ENCODE measurements around the gene NR1D1.
"Not testable (repeated sequence)": the region's sequence is repeated elsewhere in the genome, so short reads cannot be mapped to it uniquely, and the experiment has no call there.

Gene NR1D1

DNA sequence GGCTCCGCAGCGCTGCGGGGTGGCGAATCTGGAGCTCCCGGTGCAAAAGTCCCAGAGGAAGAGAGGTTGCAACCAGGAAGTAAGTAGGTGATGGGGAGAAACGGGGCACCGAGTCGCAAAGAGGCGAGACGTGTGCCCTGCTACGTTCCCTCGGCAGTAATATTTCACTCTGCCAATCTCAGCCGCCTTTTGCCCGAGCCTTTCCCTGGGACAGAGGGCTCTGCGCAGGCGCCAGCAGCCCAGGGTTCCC, at the start of gene NR1D1:
TSS of gene NR1D1 (minus strand) at position 171 of the 250 bp plus-strand sequence. CDS start 495 bp downstream, outside the sequence.
- DNase-seq: no peak

DNA sequence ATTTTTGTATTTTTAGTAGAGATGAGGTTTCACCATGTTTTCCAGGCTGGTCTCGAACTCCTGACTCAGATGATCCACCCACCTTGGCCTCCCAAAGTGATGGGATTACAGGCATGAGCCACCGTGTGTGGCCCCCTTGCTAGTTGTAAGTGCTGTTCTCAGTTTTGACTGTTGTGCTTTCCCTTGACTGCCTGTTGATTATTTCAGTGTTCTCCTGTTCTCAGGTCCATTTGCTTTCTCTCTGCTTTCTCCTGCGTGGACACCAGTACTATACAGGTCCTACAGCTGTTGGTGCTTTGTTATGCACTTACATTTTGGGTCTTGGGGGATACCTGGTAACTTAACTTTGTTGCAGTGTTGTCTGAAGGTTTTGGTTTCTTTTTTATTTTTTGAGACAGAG, 48.1 kb upstream of the NR1D1 start:
- no peak for DNase-seq

GRCh38 chr17:40145476-40145875, 45.1 kb upstream of the NR1D1 start:
- no peak for DNase-seq

DNA sequence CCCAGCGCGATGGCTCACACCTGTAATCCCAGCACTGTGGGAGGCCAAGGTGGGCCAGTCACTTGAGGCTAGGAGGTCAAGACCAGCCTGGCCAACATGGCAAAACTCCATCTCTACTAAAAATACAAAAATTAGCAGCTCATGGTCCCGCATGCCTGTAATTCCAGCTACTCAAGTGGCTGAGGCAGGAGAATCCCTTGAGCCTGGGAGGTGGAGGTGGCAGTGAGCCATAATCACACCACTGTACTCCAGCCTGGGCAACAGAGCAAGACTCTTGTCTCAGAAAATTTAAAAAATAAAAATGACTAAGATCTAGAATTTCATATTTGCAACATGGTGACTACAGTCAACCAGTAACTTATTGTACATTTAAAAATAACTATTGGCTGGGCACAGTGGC, 42.8 kb upstream of the NR1D1 start:
- not testable (repeated sequence) for DNase-seq

- no peak for DNase-seq
These were observed 39.2 kb upstream of the NR1D1 start for GRCh38 chr17:40139566-40140058.

- DNase-seq: no peak
These were observed 35.4 kb upstream of the NR1D1 start for GRCh38 chr17:40135817-40136216.

- no peak for DNase-seq
These were observed 33.8 kb upstream of the NR1D1 start for GRCh38 chr17:40134184-40134583.

DNA sequence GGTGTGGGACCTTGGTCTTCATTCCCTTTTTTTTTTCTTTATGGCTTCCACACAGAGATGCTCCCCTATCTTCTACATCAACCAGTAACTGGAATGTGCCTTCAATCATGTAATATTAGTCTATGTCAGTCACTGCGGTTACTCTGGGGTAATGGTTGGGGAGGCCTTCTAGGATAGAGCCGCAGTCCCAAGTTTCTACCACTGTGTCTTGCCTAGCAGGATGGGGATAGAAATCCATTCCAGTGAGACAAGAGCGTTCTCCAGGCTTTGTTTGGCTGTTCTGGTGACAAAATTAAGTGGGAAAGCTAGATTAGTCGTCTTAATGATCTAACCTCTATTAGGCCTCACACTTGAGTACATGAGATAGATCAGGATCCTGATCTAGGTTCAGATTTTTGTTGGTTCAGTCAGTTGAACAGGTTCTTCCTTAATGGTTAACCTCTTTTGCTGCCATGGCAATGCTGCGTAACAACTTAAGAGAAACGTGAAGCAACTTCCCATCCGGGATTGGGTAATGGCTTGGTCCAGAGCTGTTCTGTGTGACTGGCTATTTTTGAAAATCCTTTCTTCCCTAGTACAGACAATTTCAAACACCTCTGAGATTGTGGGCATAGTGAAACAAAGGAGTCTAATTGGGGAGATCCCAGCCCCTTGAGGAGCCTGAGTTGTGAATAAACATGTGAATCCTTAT, 30.1 kb upstream of the NR1D1 start:
- peak; percentile 85 for DNase-seq

GRCh38 chr17:40129498-40129897, 29.1 kb upstream of the NR1D1 start:
- DNase-seq: no peak

GRCh38 chr17:40124279-40125141, 24.1 kb upstream of the NR1D1 start:
- no peak for DNase-seq

DNA sequence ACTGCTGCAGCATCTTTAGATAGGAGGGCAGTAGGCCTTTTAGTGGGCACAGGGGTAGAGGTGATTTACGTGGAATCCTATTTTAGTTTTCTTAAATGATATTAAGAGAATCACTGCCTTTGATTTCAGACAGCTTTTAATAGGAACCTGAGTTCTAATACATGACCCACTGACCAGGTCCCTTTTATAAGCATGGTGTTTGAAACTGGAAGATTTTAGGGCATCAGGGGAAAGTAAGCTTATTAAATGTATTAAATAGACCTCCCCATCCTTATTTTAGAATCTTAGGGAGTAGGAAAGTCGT, 23.4 kb upstream of the NR1D1 start:
- no peak for DNase-seq

DNA sequence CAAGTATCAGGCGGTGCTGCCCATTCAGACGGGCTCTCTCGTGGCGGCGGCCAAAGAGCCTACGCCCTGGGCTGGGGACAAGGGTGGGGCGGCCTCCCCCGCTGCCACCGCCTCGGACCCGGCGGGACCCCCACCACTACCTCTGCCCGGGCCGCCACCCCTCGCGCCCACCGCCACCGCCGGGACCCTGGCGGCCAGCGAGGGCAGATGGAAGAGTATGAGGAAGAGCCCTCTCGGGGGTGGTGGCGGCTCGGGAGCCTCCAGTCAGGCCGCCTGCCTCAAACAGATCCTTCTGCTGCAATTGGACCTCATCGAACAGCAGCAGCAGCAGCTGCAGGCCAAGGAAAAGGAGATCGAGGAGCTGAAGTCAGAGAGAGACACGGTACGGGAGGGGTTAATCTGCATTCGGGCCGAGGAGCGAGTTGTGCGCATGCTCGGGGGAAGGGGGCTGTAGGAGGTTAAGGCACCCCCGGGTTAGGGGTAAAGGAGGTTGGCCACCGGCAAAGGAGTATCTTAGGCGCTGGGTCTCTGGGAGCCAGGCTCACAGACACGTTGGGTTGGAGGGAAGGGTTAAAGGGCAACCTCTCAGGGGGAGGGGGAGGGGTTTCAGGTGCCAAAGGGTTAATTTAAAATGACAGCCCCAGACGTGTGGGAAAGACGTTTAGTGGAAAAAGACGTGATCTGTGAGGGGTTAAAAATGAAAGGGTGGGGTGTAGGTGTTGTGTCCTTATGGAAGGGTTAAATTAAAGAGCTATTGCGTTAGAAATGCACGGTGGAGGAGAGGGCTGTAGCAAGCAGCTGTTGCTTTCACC, 22.8 kb upstream of the NR1D1 start:
- DNase-seq: peak; percentile 50

- peak; percentile 68 for DNase-seq
These were observed 22.0 kb upstream of the NR1D1 start for GRCh38 chr17:40122136-40122998.

- peak; percentile 88 for DNase-seq
These were observed 21.1 kb upstream of the NR1D1 start, which contains the start of gene MSL1 for GRCh38 chr17:40121181-40122135. TSS of gene MSL1 (plus strand) at chr17:40121971. CDS start at chr17:40122613, 642 bp downstream.

DNA sequence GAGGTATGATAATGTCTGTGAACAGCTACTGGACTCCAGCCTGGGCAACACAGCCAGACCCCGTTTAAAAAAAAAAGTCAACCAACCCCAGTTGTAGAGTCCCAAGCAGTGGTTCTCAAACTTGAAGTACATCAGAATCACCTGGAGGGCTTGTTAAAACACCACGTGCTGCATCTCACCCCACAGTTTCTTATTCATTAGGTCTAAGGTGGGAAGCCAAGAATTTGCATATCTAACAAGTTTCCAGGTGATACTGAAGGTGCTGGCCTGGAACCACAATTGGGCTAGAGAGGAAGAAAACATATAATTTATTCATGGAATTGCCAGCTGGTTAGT, 14.7 kb upstream of the NR1D1 start:
- no peak for DNase-seq

GRCh38 chr17:40113907-40114245, 13.5 kb upstream of the NR1D1 start:
- DNase-seq: no peak

DNA sequence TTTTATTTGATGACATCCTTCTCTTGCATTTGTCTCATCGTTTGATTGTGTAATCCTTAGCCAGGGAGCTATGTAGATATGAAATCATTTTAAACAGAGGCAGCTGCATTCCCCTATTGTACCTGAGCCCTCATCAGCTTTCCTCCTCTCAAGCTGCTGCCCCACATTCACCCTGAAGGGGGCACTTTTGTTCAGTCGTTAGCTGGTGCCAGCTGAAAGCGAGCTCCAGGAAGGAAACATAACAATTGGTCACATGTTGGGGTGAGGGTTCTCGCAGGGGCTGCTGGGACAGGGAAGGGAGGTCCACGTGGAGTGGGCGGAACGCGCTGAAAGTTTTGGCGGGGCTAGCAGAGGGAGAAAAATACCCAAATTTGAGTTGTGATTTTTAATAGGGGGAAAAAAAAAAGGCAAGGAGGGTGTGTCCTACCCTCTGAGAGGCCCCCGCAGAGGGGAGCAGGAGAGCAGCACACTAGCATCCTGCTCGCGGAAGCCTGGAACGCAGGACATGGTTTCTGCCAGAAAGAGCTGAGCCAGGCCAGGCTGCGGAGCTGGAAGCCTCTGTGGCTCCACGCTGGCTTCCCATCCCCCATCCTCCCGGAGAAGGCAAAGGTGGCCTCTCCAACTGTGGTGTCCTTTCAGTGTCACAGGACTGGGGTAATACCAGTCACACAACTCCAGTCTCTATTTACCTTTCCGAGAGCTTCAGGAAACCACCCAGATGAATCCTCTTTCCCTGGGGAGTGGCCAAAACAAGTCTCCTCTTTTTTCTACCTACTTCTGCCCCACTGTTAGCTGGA, 12.9 kb upstream of the NR1D1 start:
- peak; percentile 95 for DNase-seq

DNA sequence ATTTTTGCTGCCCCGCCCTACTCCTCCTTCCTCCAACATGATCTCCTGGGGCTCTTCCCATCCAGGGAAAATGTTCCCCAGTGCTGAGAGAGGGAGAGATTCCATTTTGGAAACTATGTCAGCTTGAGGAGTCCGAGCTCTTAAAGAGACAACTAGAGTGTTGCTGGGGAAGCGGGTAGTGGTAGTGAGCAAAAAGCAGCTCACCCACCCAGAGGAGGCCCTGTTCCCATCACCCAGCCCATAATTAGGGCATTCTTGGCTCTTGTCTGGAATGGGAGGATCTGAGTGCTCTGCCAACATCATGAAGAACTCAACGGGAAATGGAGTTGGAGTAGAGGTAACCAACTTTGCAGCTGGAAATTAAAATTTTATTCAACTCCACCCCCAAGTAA, 12.3 kb upstream of the NR1D1 start:
- no peak for DNase-seq

- no peak for DNase-seq
These were observed 11.9 kb upstream of the NR1D1 start for GRCh38 chr17:40112191-40112711.

Data from suppressor macrophage treated with lipopolysaccharide for 4 hours (primary cell).